ENCODE measurements around the gene ZBED4. TPM values are rescaled to one million over a fixed set of nuclear protein-coding genes. Genes with fewer than 3 reads are reported as not detected.
"Not testable (repeated sequence)": the region's sequence is repeated elsewhere in the genome, so short reads cannot be mapped to it uniquely, and the experiment has no call there.

Gene ZBED4
- total RNA-seq, 2 experiments from 2014 or later = 17.3 to 17.4 TPM

- Mint-ChIP-seq H3K27me3 (no peaks in the 10 kb centered on the region), H3K36me3 (ENCODE audit: low read depth) (peaks cover 59% of the 10 kb centered on the region), H3K9me3 (ENCODE audit: low read depth) (no peaks in the 10 kb centered on the region), H3K4me3 (no peak overlapping the region), H3K4me1 (peaks cover 58% of the 10 kb centered on the region), H3K27ac (no peak overlapping the region)
- no peak for ATAC-seq
- intact Hi-C loops (cut with DNase I, micrococcal nuclease) = no loop called here
- ChIA-PET CTCF (interaction anchor here (1.1 to 1.4 kb wide), 2 partner anchors 22 to 50 kb away, joined by 3 read pairs; no protein-coding TSS in a partner anchor), POLR2A (interaction anchor here (1.1 kb wide), 1 partner anchor 18 kb away, joined by 3 read pairs; no protein-coding TSS in a partner anchor)
- DNase-seq = no peak
Measured at GRCh38 chr22:49817359-49817758, 36.3 kb upstream of the ZBED4 start.

- intact Hi-C loops (cut with DNase I, micrococcal nuclease) = no loop called here
Measured at GRCh38 chr22:49820984-49821383, 32.7 kb upstream of the ZBED4 start.

GRCh38 chr22:49821741-49822140, 31.9 kb upstream of the ZBED4 start:
- POLR2A ChIA-PET = not testable (repeated sequence)

More at GRCh38 chr22:49820984-49821383, 32.7 kb upstream of the ZBED4 start:
- H3K4me1 Mint-ChIP-seq = peaks cover 63% of the 10 kb centered on the region
- H3K27ac Mint-ChIP-seq = peak overlapping the region; percentile 19
- no peak for ATAC-seq
- CTCF ChIA-PET = interaction anchor here (0.6 to 1.4 kb wide), 2 partner anchors 15 to 66 kb away, joined by 3 read pairs; no protein-coding TSS in a partner anchor
- no peak overlapping the region for H3K4me3 Mint-ChIP-seq
- H3K9me3 Mint-ChIP-seq (ENCODE audit: low read depth) = no peaks in the 10 kb centered on the region
- peaks cover 64% of the 10 kb centered on the region for H3K36me3 Mint-ChIP-seq (ENCODE audit: low read depth)
- DNase-seq = no peak
- H3K27me3 Mint-ChIP-seq = no peaks in the 10 kb centered on the region
- POLR2A ChIA-PET = interaction anchor here (0.6 to 1.4 kb wide), 3 partner anchors 37 to 735 kb away, joined by 3 to 6 read pairs (median 5); no protein-coding TSS in a partner anchor

GRCh38 chr22:49823289-49824045, 30.2 kb upstream of the ZBED4 start:
- no peak overlapping the region for H3K27ac Mint-ChIP-seq
- ATAC-seq (no peak), DNase-seq (no peak)
- no peaks in the 10 kb centered on the region for H3K27me3 Mint-ChIP-seq
- no peaks in the 10 kb centered on the region for H3K9me3 Mint-ChIP-seq (ENCODE audit: low read depth)
- intact Hi-C loops (cut with DNase I, micrococcal nuclease) = no loop called here
- H3K4me3 Mint-ChIP-seq = no peak overlapping the region
- peaks cover 44% of the 10 kb centered on the region for H3K4me1 Mint-ChIP-seq
- ChIA-PET CTCF (no interaction called here), POLR2A (no interaction called here)
- H3K36me3 Mint-ChIP-seq (ENCODE audit: low read depth) = peaks cover 49% of the 10 kb centered on the region

More at GRCh38 chr22:49821741-49822140, 31.9 kb upstream of the ZBED4 start:
- Mint-ChIP-seq H3K36me3 (ENCODE audit: low read depth) (peaks cover 64% of the 10 kb centered on the region), H3K4me1 (peaks cover 57% of the 10 kb centered on the region)
- DNase-seq; H3K4me3 Mint-ChIP-seq; H3K27ac Mint-ChIP-seq; H3K9me3 Mint-ChIP-seq (ENCODE audit: low read depth); H3K27me3 Mint-ChIP-seq; ATAC-seq; intact Hi-C loops (cut with DNase I, micrococcal nuclease): not testable (repeated sequence)
- CTCF ChIA-PET = interaction anchor here (1.4 kb wide), 1 partner anchor 65 kb away, joined by 3 read pairs; no protein-coding TSS in a partner anchor

- no peak overlapping the region for H3K4me3 Mint-ChIP-seq
- H3K9me3 Mint-ChIP-seq (ENCODE audit: low read depth) = no peaks in the 10 kb centered on the region
- no peak for ATAC-seq
- intact Hi-C loops (cut with DNase I, micrococcal nuclease) = no loop called here
- H3K27ac Mint-ChIP-seq = no peak overlapping the region
- peaks cover 49% of the 10 kb centered on the region for H3K4me1 Mint-ChIP-seq
- ChIA-PET CTCF (no interaction called here), POLR2A (interaction anchor here (0.8 kb wide), 1 partner anchor 60 kb away, joined by 4 read pairs; no protein-coding TSS in a partner anchor)
- no peaks in the 10 kb centered on the region for H3K27me3 Mint-ChIP-seq
- H3K36me3 Mint-ChIP-seq (ENCODE audit: low read depth) = peaks cover 41% of the 10 kb centered on the region
- DNase-seq = no peak
Measured at GRCh38 chr22:49824185-49824925, 29.3 kb upstream of the ZBED4 start.

GRCh38 chr22:49824936-49825335, 28.7 kb upstream of the ZBED4 start:
- no peak for DNase-seq
- Mint-ChIP-seq H3K4me3 (peak overlapping the region; percentile 88), H3K9me3 (ENCODE audit: low read depth) (no peaks in the 10 kb centered on the region), H3K27ac (peak overlapping the region; percentile 92), H3K36me3 (ENCODE audit: low read depth) (peaks cover 39% of the 10 kb centered on the region), H3K27me3 (no peaks in the 10 kb centered on the region), H3K4me1 (peaks cover 54% of the 10 kb centered on the region)
- intact Hi-C loops (cut with DNase I, micrococcal nuclease) = loop anchor here (5.0 kb wide), 2 partner anchors 42 to 58 kb away; no protein-coding TSS in a partner anchor
- POLR2A ChIA-PET = no interaction called here
- CTCF ChIA-PET = interaction anchor here (0.7 kb wide), 1 partner anchor 34 kb away, joined by 3 read pairs; no protein-coding TSS in a partner anchor
- ATAC-seq = no peak

GRCh38 chr22:49825436-49825835, 28.2 kb upstream of the ZBED4 start:
- H3K36me3 Mint-ChIP-seq (ENCODE audit: low read depth) = peaks cover 35% of the 10 kb centered on the region
- H3K4me3 Mint-ChIP-seq = peak overlapping the region; percentile 88
- CTCF ChIA-PET = interaction anchor here (0.7 to 1.2 kb wide), 2 partner anchors 35 to 205 kb away, joined by 3 to 4 read pairs; no protein-coding TSS in a partner anchor
- H3K27ac Mint-ChIP-seq = peak overlapping the region; percentile 92
- no peaks in the 10 kb centered on the region for H3K9me3 Mint-ChIP-seq (ENCODE audit: low read depth)
- POLR2A ChIA-PET = interaction anchor here (0.9 kb wide), 1 partner anchor 141 kb away, joined by 3 read pairs; no protein-coding TSS in a partner anchor
- intact Hi-C loops (cut with DNase I, micrococcal nuclease) = loop anchor here (5.0 kb wide), 2 partner anchors 42 to 58 kb away; no protein-coding TSS in a partner anchor
- no peaks in the 10 kb centered on the region for H3K27me3 Mint-ChIP-seq
- ATAC-seq = no peak
- DNase-seq = no peak
- peaks cover 53% of the 10 kb centered on the region for H3K4me1 Mint-ChIP-seq

GRCh38 chr22:49825944-49826602, 27.6 kb upstream of the ZBED4 start:
- Mint-ChIP-seq H3K36me3 (ENCODE audit: low read depth) (peaks cover 30% of the 10 kb centered on the region), H3K9me3 (ENCODE audit: low read depth) (no peaks in the 10 kb centered on the region), H3K27me3 (no peaks in the 10 kb centered on the region), H3K4me1 (peaks cover 47% of the 10 kb centered on the region), H3K4me3 (peak overlapping the region; percentile 88), H3K27ac (peak overlapping the region; percentile 92)
- CTCF ChIA-PET = interaction anchor here (1.2 kb wide), 1 partner anchor 204 kb away, joined by 4 read pairs; no protein-coding TSS in a partner anchor
- POLR2A ChIA-PET = interaction anchor here (0.9 kb wide), 1 partner anchor 140 kb away, joined by 3 read pairs; no protein-coding TSS in a partner anchor
- ATAC-seq (peak; percentile 78), DNase-seq (peak; percentile 85)
- intact Hi-C loops (cut with DNase I, micrococcal nuclease) = loop anchor here (1.0 to 5.0 kb wide), 5 partner anchors 27 to 93 kb away; partner anchors contain the start of genes ALG12 (in 1 of the 2), CRELD2 (in 1 of the 2) and ZBED4 (in 1 of the 2)

- ChIA-PET POLR2A (no interaction called here), CTCF (interaction anchor here (1.2 kb wide), 1 partner anchor 204 kb away, joined by 4 read pairs; no protein-coding TSS in a partner anchor)
- H3K4me3 Mint-ChIP-seq = peak overlapping the region; percentile 88
- no peaks in the 10 kb centered on the region for H3K9me3 Mint-ChIP-seq (ENCODE audit: low read depth)
- H3K27ac Mint-ChIP-seq = peak overlapping the region; percentile 92
- H3K27me3 Mint-ChIP-seq = no peaks in the 10 kb centered on the region
- H3K4me1 Mint-ChIP-seq = peaks cover 46% of the 10 kb centered on the region
- H3K36me3 Mint-ChIP-seq (ENCODE audit: low read depth) = peaks cover 27% of the 10 kb centered on the region
- peak; percentile 56 for DNase-seq
- intact Hi-C loops (cut with DNase I, micrococcal nuclease) = loop anchor here (1.0 to 5.0 kb wide), 10 partner anchors 13 to 365 kb away; partner anchors contain the start of genes ALG12 (in 2 of the 2), CRELD2 (in 2 of the 2), PIM3 (in 1 of the 2) and ZBED4 (in 1 of the 2)
- peak; percentile 2 for ATAC-seq
Measured at GRCh38 chr22:49826603-49827270, 26.9 kb upstream of the ZBED4 start.

- Mint-ChIP-seq H3K9me3 (ENCODE audit: low read depth) (no peaks in the 10 kb centered on the region), H3K4me3 (peak overlapping the region; percentile 88), H3K27ac (no peak overlapping the region), H3K36me3 (ENCODE audit: low read depth) (peaks cover 22% of the 10 kb centered on the region), H3K27me3 (no peaks in the 10 kb centered on the region), H3K4me1 (peaks cover 46% of the 10 kb centered on the region)
- ATAC-seq (peak; percentile 7), DNase-seq (no peak)
- CTCF ChIA-PET = no interaction called here
- intact Hi-C loops (cut with DNase I, micrococcal nuclease) = loop anchor here (1.0 to 5.0 kb wide), 9 partner anchors 12 to 364 kb away; partner anchors contain the start of genes ALG12 (in 2 of the 2), CRELD2 (in 2 of the 2) and PIM3 (in 1 of the 2)
- POLR2A ChIA-PET = no interaction called here
Measured at GRCh38 chr22:49827271-49827852, 26.3 kb upstream of the ZBED4 start.
